ENCODE results near the gene RBMS3.

DNA sequence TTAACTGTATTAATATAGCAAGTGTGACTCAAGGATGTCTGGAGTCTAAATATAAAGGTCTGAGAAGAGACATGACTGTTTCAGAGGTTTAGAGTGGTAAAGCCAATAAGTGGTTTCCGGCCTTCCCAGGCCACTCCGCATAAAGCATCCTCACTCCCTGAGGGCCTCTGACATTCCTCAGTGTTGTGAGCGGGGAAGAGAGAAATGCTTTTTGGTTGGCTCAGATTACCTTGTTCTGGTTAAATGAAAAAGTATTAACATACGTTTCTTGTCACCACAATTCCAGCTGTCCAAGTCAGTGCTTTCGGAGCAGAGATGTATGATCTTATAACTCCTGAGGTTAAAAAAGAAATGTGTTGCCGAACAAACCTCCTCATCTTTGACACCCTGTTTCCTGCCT, 103.8 kb downstream of the RBMS3 start:
- no peak for TF ChIP-seq POLR2A (IDR thresholded peaks at IDR 0.05)
- TF ChIP-seq, protein P1, sequence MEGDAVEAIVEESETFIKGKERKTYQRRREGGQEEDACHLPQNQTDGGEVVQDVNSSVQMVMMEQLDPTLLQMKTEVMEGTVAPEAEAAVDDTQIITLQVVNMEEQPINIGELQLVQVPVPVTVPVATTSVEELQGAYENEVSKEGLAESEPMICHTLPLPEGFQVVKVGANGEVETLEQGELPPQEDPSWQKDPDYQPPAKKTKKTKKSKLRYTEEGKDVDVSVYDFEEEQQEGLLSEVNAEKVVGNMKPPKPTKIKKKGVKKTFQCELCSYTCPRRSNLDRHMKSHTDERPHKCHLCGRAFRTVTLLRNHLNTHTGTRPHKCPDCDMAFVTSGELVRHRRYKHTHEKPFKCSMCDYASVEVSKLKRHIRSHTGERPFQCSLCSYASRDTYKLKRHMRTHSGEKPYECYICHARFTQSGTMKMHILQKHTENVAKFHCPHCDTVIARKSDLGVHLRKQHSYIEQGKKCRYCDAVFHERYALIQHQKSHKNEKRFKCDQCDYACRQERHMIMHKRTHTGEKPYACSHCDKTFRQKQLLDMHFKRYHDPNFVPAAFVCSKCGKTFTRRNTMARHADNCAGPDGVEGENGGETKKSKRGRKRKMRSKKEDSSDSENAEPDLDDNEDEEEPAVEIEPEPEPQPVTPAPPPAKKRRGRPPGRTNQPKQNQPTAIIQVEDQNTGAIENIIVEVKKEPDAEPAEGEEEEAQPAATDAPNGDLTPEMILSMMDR (IDR thresholded peaks at IDR 0.05), result no peak
